NCI-H748 (cell line): ENCODE results near the gene GRHL1.

ENCODE experiments used
- DNase-seq: peaks from one replicate; lab custom pipeline; 2025; ENCODE audit not compliant: unreplicated experiment; lab: John Stamatoyannopoulos, UW

Gene GRHL1

GRCh38 chr2:9992427-9993187 lies 41.1 kb downstream of the GRHL1 start:
- DNase-seq = no peak

GRCh38 chr2:9993488-9994165 lies 42.1 kb downstream of the GRHL1 start:
- no peak for DNase-seq

GRCh38 chr2:9994462-9994861 lies 43.0 kb downstream of the GRHL1 start:
- DNase-seq = no peak

- no peak for DNase-seq
Observed at GRCh38 chr2:9995059-9995458, 43.6 kb downstream of the GRHL1 start.

- DNase-seq = no peak
Observed at GRCh38 chr2:9996321-9996720, 44.8 kb downstream of the GRHL1 start.

- no peak for DNase-seq
Observed at GRCh38 chr2:9997936-9998335, 46.4 kb downstream of the GRHL1 start.

GRCh38 chr2:9998916-9999654 lies 47.6 kb downstream of the GRHL1 start:
- DNase-seq = no peak

- DNase-seq = no peak
Observed at GRCh38 chr2:9999693-10000092, 48.2 kb downstream of the GRHL1 start.

GRCh38 chr2:10000541-10000940 lies 49.0 kb downstream of the GRHL1 start:
- no peak for DNase-seq

- DNase-seq = no peak
Observed at GRCh38 chr2:10001586-10001985, 50.1 kb downstream of the GRHL1 start.

GRCh38 chr2:10002109-10002508 lies 50.6 kb downstream of the GRHL1 start:
- no peak for DNase-seq

GRCh38 chr2:10002681-10003080 lies 51.2 kb downstream of the GRHL1 start:
- DNase-seq = no peak

GRCh38 chr2:10003206-10004125 lies 52.0 kb downstream of the GRHL1 start:
- no peak for DNase-seq

- DNase-seq = no peak
Observed at GRCh38 chr2:10004401-10004800, 52.9 kb downstream of the GRHL1 start.

GRCh38 chr2:10004836-10005235 lies 53.3 kb downstream of the GRHL1 start:
- DNase-seq = no peak

GRCh38 chr2:10005461-10006235 lies 54.2 kb downstream of the GRHL1 start:
- no peak for DNase-seq

GRCh38 chr2:10006236-10007161 lies 55.0 kb downstream of the GRHL1 start:
- peak; percentile 76 for DNase-seq

- DNase-seq = no peak
Observed at GRCh38 chr2:10007435-10007834, 55.9 kb downstream of the GRHL1 start.
